Nucleus accumbens (tissue), 56 donors: Measurements from ENCODE around the gene SLC15A1.

Source experiments
- DNase-seq, 56 donors: peaks; one replicate each; lab custom pipeline; 2025; lab: John Stamatoyannopoulos, UW

Gene SLC15A1, protein sequence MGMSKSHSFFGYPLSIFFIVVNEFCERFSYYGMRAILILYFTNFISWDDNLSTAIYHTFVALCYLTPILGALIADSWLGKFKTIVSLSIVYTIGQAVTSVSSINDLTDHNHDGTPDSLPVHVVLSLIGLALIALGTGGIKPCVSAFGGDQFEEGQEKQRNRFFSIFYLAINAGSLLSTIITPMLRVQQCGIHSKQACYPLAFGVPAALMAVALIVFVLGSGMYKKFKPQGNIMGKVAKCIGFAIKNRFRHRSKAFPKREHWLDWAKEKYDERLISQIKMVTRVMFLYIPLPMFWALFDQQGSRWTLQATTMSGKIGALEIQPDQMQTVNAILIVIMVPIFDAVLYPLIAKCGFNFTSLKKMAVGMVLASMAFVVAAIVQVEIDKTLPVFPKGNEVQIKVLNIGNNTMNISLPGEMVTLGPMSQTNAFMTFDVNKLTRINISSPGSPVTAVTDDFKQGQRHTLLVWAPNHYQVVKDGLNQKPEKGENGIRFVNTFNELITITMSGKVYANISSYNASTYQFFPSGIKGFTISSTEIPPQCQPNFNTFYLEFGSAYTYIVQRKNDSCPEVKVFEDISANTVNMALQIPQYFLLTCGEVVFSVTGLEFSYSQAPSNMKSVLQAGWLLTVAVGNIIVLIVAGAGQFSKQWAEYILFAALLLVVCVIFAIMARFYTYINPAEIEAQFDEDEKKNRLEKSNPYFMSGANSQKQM

DNA sequence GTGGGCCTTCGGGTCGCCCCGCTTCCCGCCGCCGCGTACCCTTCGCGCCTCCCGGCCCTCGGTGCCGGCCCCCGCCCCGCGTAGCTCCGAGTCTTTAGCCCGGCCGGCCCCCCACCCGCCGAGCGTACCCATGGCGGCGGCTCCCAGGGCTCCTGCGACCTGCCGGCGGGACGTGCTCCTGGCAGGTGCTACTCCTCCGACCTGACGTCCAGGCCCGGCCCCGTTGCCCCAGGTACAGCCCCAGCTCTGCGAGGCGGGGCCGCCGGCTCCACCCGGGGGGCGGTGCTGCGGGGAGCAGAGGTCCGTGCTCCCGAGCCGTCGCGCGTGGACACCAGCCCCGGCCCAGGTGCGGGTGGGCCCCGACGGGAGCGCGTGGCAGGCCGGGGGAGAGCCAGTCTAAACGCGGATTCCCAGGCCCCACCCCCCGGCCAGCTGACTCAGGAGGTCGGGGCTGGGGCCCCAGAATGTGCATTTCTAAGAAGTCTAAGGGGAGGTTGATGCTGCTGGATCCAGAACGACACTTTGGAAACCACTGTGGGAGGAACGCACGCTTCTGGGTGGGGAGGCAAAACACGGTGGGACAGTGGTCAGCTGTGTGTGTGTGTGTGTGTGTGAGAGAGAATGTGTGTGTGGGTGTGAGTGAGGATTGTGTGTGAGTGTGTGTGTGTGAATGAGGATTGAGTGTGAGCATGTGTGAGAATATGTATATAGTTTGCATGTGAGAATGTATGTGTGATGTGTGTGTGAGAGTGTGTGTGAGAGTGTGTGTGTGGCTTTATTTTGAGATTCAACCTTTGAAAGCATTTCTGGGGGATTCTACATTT, at the start of gene SLC15A1:
Gene SLC15A1, minus strand, starts transcription at position 206 of the 824 bp plus-strand sequence. Its CDS starts 74 bp downstream, at position 132.
- no peak for DNase-seq

DNA sequence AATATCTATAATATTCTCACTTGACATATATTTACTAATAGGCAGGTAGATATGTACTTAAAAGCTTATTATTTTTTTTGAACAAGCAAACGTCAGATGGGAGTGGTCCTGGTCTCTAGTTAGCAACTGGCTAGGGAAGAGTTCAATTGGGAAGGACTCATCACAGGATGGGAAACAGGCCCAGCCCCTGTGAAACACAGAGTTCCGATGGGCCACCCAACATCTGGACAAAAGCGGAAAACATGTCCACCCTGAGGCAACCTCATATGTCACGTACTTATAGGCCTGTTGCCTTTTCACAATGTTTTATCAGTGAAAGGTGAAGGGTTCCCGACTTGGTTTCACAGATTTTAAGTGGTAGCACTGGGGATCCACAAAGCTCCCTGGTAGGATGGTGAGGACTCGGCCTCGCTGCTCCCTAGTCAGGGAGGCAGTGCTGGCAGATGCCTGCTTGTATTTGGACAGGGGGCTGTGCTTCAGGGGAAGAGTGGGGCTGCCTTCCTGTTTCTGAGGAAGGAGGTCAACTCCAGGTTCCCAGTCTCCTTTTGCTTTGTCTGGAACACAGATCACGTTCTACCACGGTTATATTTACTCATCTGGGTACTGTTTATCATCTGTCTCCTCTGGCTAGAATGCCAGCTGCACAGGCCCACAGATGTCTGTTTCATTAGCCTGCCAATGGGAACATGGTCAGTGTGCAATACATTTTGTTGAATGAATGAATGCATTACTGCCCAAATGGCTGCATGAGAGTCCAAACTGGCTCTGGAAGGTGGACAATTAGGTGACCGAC, 49.4 kb upstream of the SLC15A1 start:
- DNase-seq, result no peak

DNA sequence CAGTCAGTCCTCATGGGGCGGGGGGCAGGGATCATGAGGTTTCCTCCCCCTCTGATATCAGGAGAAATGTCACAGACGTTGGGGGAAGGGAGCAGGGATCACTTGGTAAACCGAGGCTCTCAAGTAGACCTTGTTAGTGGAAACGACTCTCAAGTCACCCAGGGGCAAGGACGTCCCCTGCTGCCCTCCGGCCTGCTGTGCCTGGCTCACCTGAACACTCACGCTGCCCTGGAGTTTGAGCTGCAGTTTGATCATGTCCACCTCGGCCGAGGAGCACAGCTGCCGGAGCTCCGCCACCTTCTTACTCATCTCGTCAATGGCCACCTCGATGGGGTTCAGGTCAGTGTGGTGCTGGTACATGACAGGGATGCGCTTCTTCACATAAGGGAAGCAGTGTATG, 47.6 kb upstream of the SLC15A1 start:
- no peak for DNase-seq

DNA sequence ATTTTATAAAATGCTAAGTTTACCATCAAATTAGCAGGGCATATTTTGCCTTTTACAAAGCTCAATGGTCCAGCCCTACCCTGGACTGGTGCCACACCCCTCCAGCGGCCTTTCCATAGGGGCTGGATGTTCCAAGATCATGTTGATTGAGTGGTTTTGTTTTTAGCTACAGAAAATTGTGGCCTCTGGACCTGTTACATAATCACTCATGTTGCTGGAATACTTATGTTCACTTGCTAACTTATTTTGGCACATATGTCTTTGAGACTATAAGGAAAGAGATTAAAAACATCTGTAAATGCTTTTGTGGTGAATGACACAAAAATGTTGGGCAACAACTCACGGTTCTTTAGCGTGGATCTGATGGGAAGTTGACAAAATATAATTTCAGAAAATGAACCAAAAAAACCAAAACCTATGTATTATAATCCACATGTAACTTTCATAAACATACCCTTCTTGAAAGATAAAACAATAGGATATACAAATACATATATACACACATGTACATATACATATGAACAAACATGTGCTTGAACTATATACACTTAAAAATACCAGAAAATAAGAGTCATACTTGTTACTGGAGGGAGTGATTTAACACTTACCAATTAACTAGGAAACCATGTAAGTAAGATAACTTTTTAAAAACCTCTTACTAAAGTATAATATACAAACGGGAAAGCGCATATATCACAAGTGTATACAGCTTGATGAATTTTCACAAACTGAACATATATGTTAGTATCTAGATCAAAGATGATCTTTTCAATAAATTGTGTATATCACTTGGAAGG, 46.6 kb upstream of the SLC15A1 start:
- DNase-seq, result no peak

DNA sequence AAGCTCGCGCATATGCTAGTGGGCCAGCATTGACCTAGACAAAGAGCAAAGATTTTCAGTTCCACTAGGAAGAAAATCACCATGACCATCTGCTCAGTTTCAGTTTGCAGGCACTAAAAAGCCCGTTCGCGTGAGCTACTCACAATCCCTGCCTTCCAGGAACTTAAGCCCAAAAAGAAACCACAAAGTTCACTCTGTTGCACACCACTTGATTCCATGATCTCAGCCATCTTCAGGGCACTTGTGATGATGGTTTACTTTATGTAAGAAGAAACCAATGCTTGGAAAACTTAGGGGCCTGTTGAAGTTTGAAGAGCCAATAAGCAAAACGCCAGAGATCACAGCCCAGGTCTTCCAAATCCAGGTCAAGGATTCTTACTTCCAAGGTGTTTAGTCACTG, 45.0 kb upstream of the SLC15A1 start:
- DNase-seq, result no peak

DNA sequence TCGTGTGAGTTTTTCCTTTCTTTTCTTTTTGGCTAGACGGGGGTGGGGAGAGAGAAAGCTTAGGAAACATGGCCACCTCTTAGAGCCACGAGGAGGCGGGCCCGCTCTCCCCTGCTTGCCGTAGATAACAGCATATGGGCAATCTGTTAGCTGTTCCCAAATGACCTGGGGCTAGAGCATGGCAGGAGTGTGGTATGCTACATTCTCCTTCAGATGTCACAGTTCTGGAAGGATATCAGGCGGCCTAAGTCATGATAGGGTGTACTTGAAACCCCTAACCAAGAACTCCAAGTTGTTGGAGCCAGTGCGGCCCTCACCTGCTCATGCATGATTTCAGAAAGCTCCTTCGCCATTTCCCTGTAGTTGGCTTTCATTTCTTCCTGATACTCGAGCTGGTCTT, 44.3 kb upstream of the SLC15A1 start:
- DNase-seq, result no peak

DNA sequence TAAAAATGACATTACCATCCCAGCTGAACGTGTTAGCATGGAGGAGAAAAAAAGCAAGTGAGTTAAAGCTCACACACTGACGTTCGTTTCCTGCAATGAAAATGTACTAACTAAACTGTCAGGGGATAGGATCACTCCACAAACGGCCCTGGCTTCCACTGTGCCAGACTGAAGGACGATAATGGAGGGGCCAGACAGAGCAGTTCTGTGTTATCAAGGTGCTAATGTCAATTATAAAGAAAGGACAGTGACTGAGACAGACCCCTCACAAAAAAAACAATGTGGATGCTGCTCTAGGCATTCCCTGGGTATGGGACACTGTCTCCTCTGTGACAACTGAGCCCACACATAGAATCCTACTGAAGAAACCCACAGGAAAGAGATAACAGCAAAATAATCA, 43.7 kb upstream of the SLC15A1 start:
- DNase-seq, result no peak

DNA sequence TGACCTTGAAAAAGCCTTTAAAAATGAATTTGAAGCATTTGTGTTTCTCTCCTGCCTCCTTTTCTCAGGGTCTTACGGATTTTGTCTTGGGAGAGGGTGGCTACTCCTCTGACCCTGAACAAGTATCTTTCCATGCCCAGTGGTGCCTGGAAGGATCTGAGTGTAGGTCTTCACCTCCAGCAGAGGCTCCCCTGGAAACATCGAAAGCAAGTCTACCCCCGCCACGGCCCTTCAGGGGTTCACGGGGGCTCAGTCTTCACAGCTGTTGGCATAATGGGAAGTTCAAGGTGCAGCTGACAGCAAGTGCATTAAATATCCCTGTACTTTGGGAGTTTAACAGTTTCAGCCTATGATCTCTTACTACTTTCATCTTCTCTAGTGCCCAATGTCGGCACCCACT, 42.7 kb upstream of the SLC15A1 start:
- no peak for DNase-seq

DNA sequence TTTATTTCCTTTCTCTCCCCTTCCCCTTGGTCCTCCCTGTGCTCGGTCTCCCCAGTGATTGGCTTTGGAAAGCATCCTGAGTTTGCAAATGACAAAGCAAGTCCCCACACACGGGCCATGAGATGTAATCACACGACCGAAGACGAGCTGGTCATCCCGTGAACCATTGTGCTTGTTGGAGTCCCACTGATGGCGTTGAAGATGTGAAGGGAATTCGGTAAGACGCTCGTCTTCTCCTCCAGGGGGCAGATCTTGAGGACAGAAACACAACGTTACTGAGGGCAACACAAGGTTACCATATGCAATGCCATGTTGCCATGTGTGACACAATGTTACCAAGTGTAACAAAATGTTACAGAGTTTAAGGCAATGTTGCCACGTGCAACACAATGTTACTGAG, 42.0 kb upstream of the SLC15A1 start:
- no peak for DNase-seq

DNA sequence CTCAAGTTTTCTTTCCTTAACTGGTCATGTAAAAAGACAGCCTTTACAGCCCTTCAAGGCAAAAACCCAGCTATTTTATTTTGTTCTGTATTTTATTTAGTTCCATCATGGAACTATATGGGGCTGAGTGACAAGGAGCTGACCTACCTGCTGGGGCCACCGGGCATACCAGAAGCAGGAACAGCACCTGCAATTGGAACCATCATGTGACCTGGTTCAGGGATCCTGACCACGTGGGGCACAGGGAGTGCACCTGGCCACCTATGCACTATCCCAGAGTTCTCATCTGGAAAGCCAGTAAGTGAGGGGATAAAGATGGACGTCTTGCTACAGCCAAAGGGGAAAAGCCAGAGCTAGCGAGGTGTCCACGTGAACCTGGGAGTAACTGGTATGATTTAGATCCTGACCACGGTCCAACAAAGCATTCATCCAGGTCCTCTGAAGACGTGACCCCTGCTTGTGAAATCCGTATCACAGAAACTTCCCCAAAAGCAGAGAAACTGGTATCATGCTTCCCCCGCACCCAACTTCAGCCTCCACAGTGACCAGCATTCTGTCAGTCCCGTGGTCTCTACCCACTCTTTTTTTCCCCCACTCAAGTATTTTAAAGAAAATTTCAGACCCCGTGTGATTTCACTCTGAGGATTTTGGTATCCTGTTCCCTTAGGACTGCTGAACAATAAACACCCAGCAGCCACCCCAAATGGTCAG, 40.5 kb upstream of the SLC15A1 start:
- no peak for DNase-seq

DNA sequence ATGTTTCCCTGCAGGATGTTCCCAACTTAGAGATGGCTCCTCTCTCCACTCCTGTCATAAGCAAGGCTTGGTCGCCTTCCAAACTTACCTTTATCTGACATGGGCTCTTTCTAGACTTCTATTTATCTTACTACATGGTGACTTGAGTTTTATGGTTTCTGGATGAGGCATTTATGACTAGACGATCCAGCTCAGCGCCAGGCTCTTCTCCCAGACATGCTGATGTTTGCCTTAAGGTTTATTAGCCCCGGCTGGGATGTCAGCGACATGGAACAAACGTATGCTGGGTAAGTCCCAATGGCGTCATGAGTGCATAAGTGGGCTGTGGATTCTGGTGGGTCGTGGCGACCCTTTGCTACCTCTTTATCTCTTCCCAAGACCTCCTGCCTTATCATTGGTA, 39.8 kb upstream of the SLC15A1 start:
- DNase-seq, result no peak

DNA sequence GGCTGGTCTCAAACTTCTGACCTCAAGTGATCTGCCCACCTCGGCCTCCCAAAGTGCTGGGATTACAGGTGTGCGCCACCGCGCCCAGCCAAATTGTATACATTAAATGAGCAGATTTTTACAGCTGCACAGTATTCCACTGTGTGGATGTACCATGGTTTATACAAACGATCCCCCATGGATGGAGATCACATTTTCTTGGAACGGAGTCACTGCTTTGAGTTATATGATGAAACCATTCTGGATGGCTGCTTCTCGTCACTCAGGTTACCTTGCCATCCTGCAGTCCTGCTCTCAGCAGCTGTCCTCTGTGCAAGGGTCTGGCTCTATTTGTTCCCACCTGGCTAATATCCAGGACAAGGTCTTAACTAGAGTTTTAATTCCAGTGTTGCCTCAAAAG, 39.1 kb upstream of the SLC15A1 start:
- no peak for DNase-seq

DNA sequence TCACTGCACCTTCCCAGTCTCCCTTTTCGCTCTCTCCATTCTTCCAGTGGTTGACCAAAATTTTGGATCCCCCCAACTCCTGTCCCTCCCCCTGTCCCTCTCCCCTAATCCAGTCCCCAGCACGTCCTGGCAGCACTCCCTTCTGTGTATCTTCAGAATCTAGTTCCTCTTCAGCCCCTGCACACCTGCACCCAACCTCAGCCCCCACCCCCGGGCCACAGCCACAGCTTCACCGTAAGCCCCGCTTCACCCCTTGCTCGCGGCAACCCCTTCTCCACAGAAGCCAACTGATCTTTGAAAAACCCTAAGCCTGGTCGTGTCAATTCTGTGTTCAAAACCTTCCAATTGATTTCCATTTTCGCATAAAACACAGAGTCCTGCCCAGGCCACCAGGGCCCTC, 35.5 kb upstream of the SLC15A1 start:
- DNase-seq, result no peak

DNA sequence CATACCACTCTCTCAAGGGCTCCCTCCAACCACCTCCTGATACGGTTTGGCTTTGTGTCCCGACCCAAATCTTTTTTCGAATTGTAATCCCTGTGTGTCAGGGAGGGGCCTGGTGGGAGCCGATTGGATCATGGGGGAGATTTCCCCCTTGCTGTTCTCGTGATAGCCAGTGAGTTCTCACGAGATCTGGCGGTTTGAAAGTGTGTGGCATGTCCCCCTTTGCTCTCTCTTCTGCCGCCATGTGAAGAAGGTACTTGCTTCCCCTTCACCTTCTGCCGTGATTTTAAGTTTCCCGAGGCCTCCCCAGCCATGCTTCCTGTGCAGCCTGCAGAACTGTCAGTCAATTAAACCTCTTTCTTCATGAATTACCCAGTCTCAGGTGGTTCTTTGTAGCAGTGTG, 34.7 kb upstream of the SLC15A1 start:
- no peak for DNase-seq

DNA sequence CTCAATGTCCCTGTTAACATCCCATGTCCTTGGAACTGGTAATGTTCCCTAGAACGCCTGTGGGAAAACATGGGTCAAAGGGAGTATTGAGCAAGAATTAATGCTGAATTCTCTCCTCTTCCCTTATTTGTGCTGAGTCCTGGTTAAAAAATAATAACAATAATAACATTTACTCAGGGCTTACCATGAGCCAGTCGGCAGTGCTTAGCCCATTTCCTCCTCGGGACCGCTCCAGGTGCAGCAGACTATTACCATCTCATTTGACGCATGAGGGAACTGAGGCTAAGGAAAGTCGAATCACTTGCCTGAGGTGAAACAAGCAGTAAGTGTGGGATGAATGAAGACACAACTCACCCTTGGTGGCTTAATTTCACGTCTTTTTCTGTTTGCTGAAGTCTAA, 33.6 kb upstream of the SLC15A1 start:
- no peak for DNase-seq

DNA sequence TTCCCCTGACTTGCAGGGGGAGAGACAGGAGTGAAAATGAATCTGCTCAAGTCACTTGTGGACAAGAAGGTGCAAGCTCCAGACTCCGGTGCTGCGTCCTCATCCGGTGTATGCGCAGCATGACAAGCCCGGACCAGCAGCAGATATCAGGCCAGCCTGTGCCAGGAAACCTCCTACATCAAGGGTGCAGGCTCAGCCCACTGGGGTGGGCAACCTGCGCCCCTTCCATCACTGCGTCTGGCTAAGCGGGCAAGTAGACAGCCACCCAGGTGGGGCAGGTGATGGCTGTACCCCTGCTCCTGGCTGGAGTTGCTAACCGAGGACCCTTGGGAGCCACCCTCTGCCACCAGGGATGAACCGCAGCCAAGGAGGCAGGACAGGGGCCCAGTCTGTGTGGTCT, 32.9 kb upstream of the SLC15A1 start:
- no peak for DNase-seq

DNA sequence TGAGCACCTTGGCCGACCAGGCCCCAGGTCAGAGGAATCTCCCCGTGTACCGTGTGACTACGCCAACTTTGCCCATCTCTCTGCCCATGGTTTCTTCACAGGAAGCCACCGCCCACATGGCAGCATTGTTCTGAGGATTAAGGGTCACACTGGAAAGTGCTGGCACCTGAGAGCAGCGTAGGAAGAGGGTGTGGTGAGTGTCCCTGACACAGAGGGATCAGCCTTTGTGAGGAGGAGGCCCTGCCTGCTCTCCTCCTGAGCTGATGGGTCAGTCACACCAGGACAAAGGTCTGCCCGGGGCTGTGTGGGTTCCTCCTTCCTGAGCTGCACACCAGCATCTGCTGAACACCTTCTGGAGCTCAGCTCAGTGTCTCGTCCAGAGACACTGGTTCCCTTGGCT, 32.2 kb upstream of the SLC15A1 start:
- no peak for DNase-seq

DNA sequence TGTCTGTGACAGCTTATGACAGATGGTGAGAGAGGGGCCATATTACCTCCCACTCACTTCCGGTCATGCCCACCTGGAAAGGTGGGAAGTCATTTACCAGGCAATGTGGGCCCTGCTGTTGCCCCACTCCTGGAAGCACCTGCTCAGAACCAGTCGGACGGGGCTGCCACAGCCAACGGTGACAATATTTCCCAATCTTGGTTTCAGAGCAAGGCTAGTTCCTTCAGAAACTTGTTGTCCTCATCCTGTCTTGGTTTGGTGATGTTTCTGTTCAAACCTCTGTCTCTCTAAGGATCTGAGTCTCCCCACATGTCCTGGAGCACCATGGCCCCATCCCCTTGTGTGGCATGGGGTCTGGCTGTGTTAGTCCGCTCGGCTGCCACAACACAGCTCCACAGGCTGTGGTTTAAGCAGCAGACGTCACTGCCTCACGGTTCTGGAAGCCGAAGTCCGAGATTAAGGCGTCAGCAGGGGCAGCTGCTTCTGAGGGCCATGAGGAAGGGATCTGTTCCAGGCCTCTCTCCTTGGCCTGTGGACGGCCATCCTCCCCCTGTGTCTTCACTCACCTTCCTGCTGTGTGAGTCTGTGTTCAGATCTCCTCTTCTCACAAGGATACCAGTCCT, 31.5 kb upstream of the SLC15A1 start:
- no peak for DNase-seq

DNA sequence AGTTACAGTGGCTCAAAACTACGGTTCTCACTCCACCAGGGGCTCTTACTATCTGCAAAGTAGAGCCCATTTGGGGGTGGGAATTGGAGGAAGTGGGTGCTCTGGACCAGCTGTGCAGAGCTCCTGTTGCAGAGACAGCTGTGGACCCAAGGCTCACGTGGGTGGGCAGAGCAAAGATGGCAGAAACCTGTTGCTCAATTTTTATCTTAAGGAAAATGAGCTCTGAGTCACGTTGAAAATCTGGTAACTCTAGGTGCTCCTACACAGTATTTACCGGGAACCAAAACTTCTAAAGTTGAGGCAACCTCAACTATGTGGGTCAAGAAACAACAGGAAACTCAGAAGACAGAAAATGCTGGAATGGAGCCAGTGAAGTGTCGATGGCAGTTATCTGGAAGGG, 30.2 kb upstream of the SLC15A1 start:
- no peak for DNase-seq
